ENCODE measurements around the gene RSPH10B2.
A peak's percentile ranks its signal among the peaks of the same experiment; 100 is the strongest.
"Not testable (repeated sequence)": the region's sequence is repeated elsewhere in the genome, so short reads cannot be mapped to it uniquely, and the experiment has no call there.

Gene RSPH10B2

DNA sequence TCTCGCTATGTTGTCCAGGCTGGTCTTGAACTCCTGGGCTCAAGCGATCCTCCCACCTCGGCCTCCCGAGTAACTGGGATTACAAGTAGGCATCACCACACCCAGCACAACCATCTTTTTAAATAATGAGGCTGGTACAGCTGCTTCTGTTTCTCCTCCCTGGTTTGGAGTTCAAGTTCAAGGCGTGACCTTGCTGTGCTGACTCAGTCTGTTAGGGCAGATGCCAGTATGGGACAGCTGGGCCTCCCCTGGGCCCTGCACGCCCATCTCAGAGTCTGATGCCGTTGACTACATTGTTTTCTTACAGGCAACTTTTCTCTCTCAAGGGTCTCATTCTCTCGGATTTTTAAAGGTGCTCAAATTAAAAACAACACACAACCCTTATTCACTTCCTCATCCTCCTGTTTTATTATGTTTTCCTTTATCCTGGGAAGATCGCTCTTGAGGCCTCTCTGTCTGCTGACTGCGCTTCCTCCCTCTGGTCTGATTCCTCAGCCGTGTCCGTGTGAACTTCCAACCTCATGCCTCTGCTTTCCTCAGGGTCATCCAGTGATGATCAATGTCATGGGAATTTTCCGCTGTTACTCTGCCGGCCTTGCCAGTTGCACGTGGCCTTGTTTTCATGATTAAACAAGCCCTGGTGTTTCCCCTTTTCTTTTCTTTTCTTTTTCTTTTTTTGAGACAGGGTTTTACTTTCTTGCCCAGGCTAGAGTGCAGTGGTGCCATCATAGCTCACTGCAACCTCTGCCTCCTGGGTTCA lies 38.4 kb downstream of the RSPH10B2 start:
- DNase-seq, result not testable (repeated sequence)

DNA sequence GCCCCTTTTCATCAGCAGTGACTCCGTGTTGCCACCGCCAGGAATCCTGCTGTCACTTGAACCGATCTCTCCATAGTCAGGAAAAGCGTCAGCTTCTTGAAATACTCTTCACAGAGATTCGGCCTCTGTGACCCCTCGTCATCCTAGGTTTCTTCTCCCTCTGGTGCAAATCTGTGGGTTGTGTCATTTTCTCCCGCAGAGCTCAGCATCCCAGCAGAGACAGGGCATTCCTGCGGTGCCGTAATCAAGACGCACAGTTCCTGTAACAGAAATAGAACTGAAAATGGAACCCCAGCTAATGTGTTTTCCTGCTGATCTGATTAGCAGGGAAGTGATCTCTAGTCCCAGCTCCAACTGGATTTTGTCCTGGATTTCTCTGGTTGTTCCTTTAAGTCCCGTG lies 40.4 kb downstream of the RSPH10B2 start:
- not testable (repeated sequence) for DNase-seq

DNA sequence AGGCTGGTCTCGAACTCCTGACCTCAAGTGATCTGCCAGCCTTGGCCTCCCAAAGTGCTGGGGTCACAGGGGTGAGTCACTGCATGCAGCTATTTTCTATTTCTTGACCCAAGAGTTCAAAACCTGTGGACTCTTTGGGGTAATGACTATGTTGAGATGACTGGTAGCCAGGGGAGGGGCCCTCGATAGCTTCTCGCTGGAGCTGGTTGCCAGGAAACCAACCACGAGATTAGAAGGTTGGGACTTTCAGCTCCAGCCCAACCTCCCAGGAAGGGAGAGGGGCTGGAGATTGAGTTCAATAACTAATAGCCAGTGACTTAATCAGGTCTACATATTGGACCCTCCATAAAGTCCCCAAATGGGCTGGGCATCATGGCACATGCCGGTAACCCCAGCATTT lies 43.3 kb downstream of the RSPH10B2 start:
- not testable (repeated sequence) for DNase-seq

DNA sequence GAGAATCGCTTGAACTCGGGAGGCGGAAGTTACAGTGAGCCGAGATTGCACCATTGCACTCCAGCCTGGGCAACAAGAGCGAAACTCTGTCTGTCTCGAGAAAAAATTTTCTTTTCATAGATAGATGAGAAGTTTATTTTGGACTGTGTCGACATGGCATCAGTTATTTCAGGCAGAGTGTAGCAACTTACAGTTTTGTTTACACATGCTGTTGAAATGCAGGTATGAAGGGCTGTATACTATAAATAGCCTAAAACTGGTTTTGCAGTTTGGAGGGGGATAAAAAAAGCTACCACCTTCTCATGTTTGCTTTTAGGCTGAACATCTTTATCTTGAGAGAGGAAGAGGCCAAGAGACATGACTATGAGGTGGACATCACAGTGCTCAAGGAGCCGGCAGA lies 44.1 kb downstream of the RSPH10B2 start:
- DNase-seq, result not testable (repeated sequence)

DNA sequence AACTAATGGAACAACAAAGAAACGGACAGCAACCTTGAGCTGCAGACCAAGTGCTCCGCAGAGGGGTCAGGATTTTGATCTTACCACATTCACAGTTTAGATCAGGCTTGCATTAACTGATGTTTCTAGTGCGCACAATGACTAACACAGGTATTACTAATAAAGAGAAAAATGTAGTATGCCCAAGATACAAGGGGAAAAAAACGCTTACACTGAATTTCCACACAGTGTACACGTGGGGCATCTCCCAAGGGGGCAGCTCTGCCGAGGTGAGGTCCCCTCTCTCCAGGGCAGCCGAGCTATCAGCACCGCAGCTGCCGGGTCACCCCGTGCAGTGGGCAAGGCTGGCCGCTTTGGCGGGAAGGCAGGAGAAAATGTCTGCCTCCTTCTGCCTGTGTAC lies 46.0 kb downstream of the RSPH10B2 start:
- DNase-seq, result not testable (repeated sequence)

DNA sequence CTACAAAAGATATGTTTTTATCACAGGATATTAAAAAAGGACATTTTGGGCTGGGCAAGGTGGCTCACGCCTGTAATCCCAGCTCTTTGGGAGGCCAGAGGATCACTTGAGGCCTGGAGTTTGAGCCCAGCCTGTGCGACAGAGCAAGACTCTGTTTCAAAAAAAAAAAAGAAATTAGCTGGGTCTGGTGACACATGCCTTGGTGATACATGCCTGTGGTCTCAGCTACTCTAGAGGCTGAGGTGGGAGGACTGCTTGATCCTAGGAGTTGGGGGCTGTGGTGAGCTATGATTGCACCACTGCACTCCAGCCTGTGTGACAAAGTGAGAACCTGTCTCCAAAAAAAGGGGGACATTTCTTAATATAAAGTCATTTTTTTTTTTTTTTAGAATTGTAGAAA lies 46.4 kb downstream of the RSPH10B2 start:
- DNase-seq, result not testable (repeated sequence)

DNA sequence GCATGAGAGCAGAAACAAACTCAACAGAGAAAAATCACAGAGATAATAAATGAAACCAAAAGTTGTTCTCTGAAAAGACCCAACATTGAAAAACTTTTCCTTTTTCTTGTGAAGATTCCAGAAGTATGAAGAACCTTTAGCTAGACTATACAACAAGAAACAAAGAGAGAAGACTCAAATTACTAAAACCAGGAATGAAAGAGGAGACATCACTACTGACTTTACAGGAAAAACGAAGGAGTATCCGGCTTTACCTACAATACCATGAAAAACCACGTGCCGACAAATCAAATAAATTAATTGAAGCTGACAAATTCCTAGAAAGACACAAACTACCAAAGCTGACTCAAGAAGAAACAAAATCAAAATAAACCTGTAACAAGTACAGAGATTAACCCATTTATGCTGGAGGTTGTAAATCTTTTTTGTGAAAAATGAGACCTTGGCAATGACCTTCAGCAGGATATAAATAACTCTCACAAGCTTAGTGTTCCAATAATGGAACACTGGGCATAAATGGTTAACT lies 53.6 kb downstream of the RSPH10B2 start:
- DNase-seq, result not testable (repeated sequence)

DNA sequence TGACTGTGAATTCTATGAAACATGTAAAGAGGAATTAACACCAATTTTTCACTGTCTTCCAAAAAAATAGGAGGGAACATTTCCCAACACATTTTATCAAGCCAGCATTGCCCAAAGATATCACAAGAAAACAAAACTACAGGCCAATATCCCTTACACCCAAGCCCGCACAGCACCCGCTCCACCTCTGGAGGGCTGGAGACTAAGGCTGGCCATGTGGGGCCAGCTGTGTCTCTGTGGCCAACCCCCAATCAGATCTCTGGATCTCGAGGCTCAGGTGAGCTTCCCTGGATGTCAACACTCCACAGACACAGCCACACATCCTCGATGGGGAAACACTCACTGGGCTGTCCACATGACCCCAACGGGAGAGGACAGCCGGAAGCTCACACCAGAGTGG lies 54.1 kb downstream of the RSPH10B2 start:
- DNase-seq, result not testable (repeated sequence)

DNA sequence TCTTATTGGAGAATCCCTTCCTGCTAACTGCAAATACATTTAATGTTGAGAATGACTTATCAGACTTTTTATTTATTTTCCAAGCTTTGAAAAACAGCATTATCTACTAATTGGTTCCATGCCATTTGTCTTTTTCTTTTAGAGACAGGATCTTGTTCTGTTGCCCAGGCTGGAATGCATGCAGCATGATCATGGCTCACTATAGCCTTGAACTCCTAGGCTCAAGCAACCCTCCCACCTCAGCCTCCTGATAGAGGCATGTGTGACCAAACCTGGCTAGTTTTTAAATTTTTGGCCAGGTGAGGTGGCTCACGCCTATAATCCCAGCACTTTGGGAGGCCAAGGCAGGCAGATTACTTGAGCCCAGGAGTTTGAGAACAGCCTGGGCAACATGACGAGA lies 59.1 kb downstream of the RSPH10B2 start:
- DNase-seq, result not testable (repeated sequence)

DNA sequence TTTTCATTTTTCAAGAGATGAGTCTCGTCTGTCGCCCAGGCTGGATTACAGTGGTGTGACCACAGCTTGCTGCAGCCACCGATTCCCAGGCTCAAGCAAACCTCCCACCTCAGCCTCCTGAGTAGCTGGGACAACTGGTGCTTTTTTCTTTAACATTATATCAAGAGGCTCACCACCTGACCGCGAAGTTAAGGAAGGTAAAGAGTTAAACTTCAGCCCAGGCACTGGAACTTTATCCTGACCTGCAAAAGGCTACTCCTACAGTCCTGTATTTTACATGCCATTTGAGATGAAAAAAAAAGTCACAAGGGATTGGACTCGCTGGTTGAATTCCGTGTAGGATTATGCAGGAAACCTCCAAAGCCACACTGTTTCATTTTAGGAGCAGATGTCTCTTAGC lies 61.6 kb downstream of the RSPH10B2 start:
- DNase-seq, result not testable (repeated sequence)

DNA sequence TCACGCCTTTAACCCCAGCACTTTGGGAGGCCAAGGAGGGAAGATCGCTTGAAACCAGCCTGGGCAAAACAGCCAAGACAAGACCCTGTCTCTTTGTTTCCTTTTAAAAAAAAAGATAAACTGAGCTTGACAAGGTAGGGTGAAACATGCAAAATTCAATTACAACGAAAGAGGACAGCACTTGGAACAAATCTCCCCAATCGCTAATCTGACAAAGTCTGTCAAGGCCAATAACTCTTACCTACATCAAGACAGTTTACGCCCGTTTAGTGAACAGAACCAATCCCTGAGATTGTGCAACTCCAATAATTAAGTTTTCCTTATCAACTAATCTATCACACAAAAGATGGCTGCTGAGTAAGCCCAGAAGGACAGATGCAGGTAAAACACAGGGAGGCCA lies 67.7 kb downstream of the RSPH10B2 start:
- DNase-seq, result not testable (repeated sequence)

DNA sequence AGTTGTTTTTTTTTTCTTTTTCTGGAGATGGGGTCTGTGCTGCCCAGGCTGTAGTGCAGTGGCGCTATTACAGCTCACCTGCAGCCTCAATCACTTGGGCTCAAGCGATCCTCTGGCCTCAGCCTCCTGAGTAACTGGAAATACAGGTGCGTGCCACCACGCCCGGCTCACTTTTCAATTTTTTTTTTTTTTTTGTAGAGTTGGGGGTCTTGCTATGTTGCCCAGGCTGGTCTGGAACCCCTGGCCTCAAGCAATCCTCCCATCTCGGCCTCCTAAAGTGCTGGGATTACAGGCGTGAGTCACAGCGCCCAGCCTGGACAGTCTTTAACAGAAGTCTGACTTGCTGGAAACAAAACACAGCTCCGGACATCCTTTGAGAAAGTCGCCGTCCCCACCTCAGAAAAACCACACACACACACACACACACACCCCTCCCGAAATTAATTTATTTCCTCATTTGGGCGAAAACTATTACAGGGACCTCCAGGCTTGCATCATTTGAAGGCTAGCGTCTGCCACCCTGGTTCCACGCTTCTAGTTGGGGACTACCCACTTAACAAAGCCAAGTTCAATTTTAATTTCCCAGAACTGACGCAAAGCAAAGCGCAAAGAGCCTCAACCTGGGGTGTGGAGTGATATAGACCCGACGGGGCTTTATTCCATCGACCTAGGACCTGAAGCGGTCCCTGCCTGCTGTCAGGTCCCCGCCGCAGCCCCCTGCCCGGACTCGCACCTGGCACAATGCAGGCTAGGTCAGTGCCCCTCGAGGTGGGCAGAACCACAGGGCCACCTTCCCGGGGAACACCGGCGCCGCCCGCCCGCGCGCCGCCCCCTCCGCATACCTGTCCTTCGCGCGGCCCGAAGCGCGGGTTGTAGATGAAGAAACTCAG lies 71.6 kb downstream of the RSPH10B2 start:
- DNase-seq, result not testable (repeated sequence)

DNA sequence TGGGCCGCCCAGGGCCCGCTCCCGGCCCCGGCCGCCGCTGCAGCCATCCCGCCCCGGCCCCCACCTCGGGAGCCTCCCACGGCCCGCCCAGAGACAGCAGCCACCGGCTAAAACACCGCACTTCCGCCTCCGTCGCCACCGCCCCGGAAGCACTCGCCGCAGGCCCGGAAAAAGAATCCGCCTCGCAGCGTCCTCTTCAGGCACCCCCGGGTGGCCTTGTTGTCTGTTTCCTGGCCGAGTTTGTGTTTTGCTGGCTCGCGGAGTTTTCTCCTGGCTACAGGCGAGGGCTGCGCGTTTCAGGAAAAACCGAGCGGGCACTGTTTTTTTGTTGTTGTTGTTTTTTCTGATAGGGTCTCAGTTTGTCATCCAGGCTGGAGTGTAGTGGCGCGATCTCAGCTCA lies 72.2 kb downstream of the RSPH10B2 start, which contains the start of gene CCZ1B:
Gene CCZ1B (minus strand): TSS at position 125 of the 400 bp plus-strand sequence. CDS start 78 bp downstream, at position 47.
- DNase-seq, result peak; percentile 88

DNA sequence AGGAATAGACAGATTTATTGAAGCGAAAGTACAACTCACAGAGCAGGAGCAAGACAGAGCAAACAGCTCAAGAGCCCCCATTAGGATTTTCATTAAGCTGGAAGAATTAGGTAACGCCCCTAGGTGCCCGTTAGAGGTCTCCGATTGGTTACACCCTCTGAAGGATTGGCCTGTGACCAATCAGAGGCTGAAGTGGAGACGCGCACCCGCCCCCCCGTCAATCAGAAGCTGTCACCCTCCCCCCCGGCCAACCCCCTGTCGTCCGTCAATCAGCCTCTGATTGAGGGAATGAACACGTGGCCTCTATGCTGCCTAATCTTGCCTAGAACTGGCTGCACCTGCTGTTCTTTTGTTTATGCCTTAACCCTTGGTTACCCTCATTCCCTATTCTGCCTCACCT lies 73.3 kb downstream of the RSPH10B2 start:
- not testable (repeated sequence) for DNase-seq

DNA sequence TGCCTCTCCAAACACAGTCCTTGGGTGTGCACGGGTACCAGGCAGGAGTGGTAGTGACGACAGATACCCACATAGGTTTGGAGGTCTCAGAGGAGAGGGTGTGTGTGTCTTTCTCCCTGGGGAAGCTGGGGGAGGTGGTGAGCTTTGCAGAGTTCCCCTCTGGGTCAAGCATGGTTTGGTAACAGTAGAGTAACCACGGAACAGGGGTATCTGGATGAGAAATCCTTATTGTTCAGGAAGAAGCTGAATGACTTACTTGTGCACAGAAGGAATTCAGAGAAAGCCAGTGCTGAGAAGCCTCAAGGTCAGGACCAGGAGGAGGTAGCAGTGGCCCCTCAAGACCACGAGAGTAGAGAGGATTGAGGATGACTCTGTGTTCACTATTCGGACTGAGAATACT lies 75.7 kb downstream of the RSPH10B2 start:
- not testable (repeated sequence) for DNase-seq

DNA sequence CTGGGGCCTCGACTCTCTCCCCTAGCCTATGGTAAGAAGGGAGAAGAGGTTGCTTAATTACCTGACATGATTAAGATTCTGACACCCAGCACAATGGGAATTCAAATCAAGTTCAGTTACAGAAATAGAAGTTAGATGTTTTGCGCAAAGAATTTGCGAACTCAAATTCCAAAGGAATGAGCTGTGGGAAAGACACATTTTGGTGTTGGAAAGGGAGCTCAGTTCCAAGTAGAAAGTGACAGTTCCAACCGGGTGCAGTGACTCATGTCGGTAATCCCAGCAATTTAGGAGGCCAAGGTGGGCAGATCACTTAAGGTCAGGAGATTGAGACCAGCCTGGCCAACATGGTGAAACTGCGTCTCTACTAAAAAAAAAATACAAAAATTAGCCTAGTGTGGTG lies 76.1 kb downstream of the RSPH10B2 start:
- DNase-seq, result not testable (repeated sequence)

DNA sequence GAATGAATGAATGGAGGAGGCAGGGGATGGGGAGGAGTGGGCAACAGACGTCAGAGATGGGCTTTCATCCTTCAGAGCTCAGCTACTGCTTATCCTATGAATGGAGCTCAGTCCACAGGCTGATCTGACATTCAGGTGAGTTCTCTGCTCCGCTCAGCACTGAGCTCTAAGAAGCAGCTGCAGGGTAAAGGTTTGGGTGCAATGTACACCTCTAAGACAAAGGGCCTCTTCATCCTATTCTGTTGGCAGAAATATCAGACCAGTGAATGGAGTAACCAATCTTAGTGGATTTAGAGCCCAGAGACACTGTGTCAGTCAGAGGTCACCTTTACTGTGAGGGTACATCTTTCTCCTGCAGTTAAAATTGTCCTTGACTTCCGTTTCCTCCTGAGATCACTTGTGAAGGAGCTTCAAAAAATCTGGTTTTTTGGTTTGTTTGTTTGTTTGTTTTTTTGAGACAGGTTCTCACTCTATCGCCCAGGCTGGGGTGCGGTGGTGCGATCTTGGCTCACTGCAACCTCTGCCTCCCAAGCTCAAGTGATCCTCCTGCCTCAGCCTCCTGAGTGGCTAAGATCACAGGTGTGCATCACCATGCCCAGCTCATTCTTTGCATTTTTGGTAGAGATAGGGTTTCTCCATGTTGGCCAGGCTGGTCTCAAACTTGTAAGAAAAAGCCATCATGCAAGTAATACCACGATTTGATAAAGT lies 77.3 kb downstream of the RSPH10B2 start:
- DNase-seq, result no peak

DNA sequence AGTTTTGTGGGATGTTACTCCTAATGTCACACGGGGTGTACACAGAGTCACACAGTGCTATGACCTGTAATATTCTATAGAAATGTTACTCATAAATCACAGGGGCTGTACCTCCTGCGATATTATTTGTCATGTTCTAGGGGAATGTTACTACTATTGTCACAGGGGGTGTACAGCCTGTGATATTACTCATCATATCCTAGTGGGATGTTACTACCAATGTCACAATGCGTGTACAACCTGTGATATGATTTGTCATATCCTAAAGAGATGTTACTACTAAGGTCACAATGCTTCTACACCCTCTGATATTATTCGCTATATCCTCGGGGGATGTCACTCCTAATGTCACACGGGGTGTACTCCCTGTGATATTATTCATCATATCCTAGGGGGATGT lies 79.7 kb downstream of the RSPH10B2 start:
- no peak for DNase-seq

DNA sequence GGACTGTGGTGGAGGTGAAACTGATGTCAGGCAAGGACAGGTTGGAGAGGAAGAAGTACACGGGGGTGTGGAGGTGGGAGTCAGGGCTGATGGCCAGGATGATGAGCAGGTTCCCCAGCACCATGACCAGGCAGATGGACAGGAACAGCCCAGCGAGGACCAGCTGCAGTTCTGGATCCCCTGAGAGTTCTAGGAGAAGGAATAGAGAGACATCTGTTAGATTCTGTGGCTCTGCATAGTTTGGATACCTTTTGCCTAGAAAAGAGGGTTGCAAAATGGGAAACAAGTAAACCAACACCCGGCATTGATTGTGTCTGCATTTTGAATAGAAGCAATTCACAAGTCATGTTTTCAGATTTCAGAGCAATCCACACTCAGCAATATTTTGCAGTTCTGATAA lies 81.6 kb downstream of the RSPH10B2 start:
- DNase-seq, result not testable (repeated sequence)

DNA sequence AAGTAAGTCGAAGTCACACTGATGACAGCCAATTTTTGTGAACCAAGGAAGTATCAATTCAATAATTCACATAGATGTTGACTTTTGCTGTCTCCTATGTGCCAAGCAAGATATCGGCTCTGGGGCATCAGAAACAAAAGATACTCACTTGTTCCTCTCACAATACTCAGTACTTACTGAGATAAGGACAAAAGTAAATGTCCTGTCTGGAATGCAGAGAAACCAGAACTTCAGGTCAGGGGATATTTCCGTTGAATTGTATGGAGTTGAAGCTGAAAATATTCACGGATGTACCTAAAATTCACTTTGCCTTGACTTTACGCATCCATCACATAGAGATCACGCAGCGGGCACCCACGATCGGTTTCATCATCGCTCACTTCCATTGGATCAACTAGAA lies 83.2 kb downstream of the RSPH10B2 start:
- not testable (repeated sequence) for DNase-seq

DNA sequence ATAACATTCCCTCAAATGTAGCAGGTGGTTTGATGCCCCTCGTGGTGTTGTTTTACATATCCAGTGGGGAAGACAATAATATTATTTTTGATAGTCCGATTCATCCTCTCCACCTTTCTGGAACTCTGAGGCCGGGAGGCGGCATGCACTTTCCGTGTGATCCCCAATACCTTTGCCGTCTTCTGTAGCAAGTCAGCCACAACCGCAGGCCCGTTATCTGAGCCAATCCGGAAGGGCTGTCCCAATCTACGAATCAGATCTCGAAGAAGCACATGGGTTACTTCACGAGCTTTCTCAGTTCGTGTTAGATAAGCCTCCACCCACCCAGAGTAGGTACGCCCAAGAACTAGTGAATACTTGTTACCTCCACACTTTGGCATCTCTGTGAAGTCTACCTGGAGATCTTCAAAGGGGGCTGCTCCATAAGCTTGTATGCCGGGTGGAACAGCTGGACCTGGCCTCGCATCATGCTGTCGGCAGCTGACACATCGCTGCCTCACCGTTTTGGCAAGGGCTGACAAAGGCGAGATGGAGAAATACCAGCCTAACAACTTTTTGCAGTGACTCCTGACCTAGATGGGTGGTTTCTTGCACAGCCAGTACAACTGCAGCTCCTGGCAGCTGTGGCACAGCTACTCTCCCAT lies 88.5 kb downstream of the RSPH10B2 start:
- not testable (repeated sequence) for DNase-seq

DNA sequence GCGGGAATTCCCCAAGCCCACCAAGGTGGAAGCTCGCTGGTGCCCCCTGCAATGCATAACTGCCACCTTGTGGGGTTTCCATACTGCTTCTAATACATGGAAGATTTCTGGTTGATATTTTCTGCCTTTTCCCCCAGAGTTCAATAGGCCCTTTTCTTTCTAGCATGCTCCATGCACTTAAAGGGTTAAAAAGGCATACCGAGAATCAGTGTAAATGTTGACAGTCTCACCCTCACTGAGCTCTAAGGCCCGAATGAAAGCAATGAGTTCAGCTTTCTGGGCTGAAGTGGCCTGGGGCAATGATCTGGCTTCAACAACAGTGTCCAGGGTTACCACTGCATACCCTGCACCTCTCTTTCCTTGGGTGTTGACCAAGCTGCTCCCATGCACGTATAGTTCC lies 89.2 kb downstream of the RSPH10B2 start:
- peak; percentile 40 for DNase-seq

All from stimulated activated CD8-positive, alpha-beta memory T cell treated with anti-CD3 and anti-CD28 coated beads, Interleukin-4, amount 100 ng/mL, for 48 hours (primary cell).